Caki2 (cell line): ENCODE data around the gene CPTP. TPM values are rescaled to one million over a fixed set of nuclear protein-coding genes. Genes with fewer than 3 reads are reported as not detected.

ENCODE experiments used
- DNase-seq: peaks from one replicate; pipeline ENCODE4 v3.0.0-alpha.2; 2015; ENCODE audit warnings: low read depth
- in situ Hi-C: cut with HindIII; loops from 2 replicates; pipeline ENCODE4 v1.10.0; 2016; ENCODE audit warnings: low sequenced_read_pairs, low pct_unique_long_range_greater_than_20kb, mixed read lengths
- total RNA-seq: library from RNA; depleted of rRNA; stranded (reverse); fragments of >200 nt; shearing (Covaris generic); gene quantifications from 2 replicates; pipeline ENCODE4 v1.2.3, GENCODE V29; 2014; ENCODE audit warnings: low replicate concordance

Gene CPTP
- total RNA-seq, 1 experiment from 2014 or later = 28.5 TPM

GRCh38 chr1:1329304-1330210 lies 5.0 kb downstream of the CPTP start:
- in situ Hi-C loops = no loop called here
- no peak for DNase-seq

DNA sequence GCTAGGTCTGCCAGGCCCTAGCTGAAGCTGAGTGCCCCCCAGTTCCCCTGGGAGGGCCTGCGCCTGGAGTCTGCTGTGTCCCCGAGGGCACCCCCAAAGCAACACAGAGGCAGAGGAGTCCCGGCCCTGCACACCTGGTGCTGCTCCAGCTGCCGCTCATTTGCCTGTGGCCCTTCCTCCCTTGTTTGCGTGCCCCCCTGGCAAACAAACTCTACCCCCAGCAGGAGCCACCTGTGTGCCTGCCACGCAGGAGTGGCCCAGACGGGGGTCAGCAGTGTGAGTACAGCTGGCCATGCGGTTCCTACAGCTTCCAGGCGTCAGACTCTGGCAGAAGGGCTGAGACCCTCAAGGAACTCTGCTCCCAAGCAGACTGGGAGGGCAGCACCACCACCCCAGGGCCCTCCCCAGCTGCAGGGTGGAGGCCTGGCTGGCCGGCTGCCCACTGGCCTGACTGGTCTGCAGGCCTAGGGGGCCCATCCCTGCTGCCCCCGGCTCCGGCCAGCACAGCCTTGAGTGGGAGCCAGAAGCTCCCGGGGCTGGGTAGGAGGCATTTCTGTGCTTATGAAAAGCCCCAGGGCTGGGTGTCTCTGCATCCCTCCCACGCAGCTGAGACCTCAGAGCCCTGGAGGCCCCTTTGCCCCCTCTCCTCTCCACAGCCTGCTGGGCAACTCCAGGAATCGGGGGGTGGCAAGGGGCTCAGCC lies 5.9 kb downstream of the CPTP start:
- no peak for DNase-seq
- in situ Hi-C loops = no loop called here

- in situ Hi-C loops = no loop called here
- DNase-seq = no peak
Observed at GRCh38 chr1:1331068-1331965, 6.7 kb downstream of the CPTP start, which contains the start of gene TAS1R3. TSS of gene TAS1R3 (plus strand) at chr1:1331280. CDS start at chr1:1331346, 66 bp downstream.

DNA sequence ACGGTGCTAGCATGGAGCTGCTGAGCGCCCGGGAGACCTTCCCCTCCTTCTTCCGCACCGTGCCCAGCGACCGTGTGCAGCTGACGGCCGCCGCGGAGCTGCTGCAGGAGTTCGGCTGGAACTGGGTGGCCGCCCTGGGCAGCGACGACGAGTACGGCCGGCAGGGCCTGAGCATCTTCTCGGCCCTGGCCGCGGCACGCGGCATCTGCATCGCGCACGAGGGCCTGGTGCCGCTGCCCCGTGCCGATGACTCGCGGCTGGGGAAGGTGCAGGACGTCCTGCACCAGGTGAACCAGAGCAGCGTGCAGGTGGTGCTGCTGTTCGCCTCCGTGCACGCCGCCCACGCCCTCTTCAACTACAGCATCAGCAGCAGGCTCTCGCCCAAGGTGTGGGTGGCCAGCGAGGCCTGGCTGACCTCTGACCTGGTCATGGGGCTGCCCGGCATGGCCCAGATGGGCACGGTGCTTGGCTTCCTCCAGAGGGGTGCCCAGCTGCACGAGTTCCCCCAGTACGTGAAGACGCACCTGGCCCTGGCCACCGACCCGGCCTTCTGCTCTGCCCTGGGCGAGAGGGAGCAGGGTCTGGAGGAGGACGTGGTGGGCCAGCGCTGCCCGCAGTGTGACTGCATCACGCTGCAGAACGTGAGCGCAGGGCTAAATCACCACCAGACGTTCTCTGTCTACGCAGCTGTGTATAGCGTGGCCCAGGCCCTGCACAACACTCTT lies 7.6 kb downstream of the CPTP start:
- no peak for DNase-seq
- in situ Hi-C loops = no loop called here

DNA sequence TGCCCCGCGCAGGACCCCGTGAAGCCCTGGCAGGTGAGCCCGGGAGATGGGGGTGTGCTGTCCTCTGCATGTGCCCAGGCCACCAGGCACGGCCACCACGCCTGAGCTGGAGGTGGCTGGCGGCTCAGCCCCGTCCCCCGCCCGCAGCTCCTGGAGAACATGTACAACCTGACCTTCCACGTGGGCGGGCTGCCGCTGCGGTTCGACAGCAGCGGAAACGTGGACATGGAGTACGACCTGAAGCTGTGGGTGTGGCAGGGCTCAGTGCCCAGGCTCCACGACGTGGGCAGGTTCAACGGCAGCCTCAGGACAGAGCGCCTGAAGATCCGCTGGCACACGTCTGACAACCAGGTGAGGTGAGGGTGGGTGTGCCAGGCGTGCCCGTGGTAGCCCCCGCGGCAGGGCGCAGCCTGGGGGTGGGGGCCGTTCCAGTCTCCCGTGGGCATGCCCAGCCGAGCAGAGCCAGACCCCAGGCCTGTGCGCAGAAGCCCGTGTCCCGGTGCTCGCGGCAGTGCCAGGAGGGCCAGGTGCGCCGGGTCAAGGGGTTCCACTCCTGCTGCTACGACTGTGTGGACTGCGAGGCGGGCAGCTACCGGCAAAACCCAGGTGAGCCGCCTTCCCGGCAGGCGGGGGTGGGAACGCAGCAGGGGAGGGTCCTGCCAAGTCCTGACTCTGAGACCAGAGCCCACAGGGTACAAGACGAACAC lies 8.3 kb downstream of the CPTP start:
- DNase-seq = no peak
- in situ Hi-C loops = no loop called here

- in situ Hi-C loops = no loop called here
Observed at GRCh38 chr1:1333551-1334241, 9.1 kb downstream of the CPTP start.

GRCh38 chr1:1334835-1335234 lies 10.2 kb downstream of the CPTP start:
- in situ Hi-C loops = no loop called here
- DNase-seq = no peak

More at GRCh38 chr1:1333551-1334241, 9.1 kb downstream of the CPTP start:
- no peak for DNase-seq

- in situ Hi-C loops = no loop called here
- DNase-seq = no peak
Observed at GRCh38 chr1:1335283-1335682, 10.7 kb downstream of the CPTP start.

DNA sequence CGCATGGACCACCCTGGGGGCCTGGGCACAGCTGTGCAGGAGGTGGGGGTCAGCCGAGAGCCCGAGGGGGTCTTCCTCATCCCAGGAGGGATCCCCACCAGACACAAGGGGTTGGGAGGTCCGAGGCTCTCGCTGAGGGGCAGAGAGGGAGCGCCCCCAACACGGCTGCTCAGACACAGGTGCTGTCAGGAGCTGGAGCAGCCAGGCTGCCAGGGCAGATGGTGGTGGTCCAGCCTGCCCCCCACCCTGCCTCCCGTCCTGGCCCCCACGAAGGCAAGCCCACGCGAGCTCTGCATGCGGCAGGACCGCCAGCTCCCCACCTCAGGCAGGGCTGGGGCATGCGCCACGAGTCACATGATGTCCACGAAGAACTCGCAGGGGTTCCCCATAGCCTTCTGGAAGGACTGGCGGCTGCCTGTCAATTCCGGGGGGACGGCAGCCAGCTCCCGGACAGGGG lies 11.2 kb downstream of the CPTP start:
- in situ Hi-C loops = no loop called here
- DNase-seq = no peak

GRCh38 chr1:1336446-1336845 lies 11.8 kb downstream of the CPTP start:
- no peak for DNase-seq
- in situ Hi-C loops = no loop called here

DNA sequence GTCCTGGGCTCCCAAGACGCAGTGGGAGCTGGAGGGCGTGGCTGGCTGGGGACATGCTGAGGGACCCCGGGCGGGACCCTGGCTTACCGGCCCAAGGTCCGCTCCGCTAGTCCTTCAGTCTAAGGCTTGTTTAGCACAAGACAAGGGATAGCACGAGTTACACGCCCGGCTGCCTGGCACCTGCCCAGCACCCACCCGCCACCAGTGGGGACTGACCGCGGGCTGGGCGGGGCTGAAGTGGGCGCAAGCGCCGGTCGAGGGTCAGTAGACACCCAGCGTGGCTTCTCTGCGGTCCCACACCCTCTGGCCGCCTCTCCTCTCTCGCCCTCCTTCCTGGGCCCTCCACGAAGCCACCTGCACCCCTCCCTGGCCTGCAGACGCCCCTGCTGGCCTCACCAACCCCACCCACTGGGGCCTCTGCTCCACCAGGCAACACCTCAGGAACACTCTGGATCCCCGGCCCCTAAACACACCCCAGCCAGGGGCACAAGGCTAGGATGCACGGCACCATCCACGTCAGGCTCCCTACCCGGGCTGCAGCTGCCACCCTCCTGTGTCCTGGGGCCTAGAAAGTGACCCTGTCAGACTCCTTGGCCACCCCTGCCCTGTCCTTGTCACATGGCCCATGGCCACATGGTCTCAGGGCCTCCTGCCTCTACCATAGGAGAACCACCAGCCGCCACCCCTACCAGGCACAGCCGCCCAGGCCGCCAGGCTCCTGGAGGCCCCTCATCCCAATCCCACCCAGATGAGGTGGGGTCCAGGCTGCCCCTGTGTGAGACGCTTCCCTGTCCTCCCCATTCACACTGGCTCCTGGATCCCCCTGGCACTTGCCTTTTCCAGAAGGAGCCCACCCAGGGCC lies 12.6 kb downstream of the CPTP start:
- no peak for DNase-seq
- in situ Hi-C loops = no loop called here

- DNase-seq = no peak
- in situ Hi-C loops = no loop called here
Observed at GRCh38 chr1:1337793-1338147, 13.2 kb downstream of the CPTP start.

- in situ Hi-C loops = no loop called here
- no peak for DNase-seq
Observed at GRCh38 chr1:1338278-1338677, 13.7 kb downstream of the CPTP start.

- in situ Hi-C loops = no loop called here
- DNase-seq = no peak
Observed at GRCh38 chr1:1340185-1340584, 15.6 kb downstream of the CPTP start.

DNA sequence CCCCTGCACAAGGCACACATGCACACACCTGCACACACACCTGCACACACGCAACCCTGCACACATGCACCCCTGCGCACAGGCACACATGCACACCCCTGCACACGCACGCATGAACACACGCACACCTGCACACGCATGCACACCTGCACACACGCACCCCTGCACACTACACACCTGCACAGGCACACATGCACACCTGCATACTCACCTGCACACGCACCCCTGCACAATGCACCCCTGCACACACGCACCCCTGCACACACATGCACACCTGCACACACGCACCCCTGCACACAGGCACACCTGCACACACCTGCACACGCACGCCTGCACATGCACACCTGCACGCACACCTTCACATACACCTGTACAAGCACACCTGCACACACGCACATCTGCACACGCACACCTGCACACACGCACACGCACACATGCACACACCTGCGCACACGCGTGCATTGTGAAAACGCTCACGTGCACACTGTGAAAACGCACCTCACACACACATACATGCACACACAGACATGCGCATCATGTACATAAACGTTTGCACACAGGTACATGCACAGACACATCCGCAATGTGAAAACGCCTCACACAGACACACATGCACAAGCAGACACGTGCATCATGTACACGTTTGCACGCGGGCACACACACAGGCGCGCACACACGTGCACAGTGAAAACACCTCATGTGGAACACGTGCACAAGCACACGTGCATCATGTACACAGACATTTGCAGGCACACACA lies 16.4 kb downstream of the CPTP start:
- no peak for DNase-seq
- in situ Hi-C loops = no loop called here
